Hematopoietic multipotent progenitor cell treated with erythropoietin and hydrocortisone succinate and interleukin-3 and kit ligand, for 6 days (in vitro differentiated cells): ENCODE results near the gene RASGRF2.

Experiments
- DNase-seq: peaks from one replicate; pipeline ENCODE4 v3.0.0-alpha.2; 2015

Gene RASGRF2

DNA sequence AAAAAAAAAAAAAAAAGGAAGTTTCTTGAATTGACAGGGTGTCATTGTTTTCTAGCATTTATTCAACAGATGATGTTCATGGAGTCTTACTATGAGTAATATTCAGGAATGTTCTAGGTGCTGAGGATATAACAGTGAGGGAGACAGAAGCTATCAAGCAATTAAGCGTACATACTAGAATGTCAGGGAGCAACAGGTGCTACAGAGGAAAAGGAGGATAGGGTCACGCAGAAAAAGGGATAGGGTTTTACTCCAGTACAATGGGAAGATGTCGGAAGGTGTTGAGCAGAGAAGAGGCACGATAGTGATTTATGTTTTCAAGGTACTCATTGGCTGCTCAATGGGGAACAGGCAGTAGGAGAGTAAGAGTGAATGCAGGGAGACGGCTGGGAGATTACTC is 6.6 kb upstream of the RASGRF2 start:
- no peak for DNase-seq

DNA sequence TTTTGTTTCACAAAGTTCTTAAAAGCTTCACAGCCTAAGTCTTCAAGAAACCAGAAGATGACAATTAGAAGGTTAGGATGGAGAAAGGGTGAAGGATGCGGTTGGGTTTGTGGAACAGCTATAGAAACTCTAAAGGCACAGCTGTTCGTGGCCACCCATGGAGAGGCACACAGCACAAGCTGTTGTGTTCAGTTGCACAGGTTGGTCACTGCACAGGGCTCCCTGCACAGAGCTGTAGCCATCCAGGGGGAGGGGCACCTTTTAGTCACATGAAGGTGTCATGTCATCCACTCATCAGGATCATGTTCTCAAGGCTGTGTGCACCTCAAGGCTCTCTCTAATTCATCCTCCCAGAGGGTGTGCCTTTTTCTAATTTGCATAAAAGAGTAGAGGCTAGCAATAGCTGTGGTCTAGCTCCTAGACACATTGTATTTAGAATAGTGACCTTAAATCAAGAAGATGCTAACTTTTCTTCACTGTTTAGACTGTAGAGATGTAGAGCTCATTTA is 5.0 kb upstream of the RASGRF2 start:
- DNase-seq: no peak

DNA sequence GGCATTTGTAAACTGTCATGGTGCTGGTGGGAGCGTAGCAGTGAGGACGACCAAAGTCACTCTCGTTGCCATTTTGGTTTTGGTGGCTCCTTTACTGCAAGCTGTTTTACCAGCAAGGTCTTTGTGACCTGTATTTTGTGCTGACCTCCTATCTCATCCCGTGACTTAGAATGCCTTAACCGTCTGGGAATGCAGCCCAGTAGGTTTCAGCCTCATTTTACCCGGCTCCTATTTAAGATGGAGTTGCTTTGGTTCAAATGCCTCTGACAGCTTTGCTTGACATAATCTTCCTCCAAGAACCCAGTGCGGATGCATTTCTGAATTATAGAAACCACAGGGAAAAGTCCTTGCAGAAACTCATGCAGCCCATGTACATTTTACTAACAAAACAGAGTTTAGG is 3.9 kb upstream of the RASGRF2 start:
- no peak for DNase-seq

DNA sequence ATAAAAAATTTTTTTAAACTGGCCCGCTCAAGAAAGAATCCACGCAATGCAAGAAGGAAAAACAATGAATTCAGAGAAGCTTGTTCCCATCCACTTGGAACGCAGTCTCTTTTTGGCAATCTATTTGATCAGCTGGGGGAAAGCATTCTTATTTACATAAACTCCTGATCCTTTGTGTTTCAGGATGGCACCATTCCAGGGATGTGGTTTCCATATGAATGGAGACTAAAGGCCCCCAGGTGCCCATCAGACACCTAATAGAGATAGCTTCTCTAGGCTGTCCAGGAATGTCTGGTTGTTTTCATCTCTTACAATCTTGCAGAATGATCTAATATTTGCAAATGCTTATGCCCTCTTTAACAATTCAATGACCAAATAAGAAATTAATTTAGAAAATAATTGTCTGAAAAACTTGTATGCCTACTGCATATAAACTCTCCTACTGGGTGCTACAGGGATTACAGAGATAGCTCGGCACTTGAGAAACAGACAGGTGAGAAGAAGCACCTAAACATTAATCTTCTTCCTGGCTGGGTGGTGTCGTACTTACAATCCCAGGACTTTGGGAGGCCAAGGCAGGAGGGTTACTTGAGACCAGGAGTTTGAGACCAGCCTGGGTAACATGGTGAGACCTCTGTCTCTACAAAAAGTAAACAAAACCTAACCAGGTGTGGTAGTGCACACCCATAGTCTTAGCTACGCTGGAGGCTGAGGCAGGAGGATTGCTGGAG is 3.0 kb upstream of the RASGRF2 start:
- DNase-seq: no peak

DNA sequence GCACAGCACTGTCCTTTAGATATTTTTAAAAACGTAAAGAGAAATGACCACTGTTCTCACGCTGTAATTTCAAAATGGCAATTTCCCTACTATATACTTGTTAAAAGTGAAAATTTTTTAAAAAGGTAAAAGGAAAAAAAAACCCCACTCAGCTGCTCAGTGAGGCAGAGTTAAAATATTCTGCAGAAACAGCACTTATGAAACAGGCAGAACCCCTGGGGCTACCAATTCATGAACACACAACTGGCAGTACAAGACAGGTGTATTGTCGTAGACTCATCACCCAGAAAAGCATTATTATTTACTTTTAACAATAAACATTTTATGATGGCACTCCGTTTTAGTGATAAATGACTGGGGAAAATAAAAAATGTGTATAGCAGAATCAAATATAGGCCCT is 1.5 kb upstream of the RASGRF2 start:
- DNase-seq: no peak

DNA sequence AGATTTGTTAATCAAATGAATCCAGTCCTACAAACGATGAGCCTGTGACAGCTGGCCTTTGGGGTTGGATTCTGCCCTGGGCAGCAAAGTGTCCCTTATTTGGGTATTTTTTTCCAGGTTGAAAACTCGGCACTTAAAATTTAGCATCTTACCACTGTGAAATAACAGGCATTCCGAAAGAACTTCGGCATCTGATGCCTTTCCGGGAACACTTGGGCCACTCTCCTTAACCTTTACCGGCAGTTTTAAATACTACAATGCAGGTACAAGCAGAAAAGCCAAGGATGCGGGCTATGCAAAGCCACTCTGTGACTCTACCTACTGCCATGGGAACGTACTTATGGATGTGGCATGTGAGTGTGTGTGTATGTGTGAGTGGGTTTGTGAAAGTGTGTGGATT is 1.0 kb upstream of the RASGRF2 start:
- DNase-seq: no peak

DNA sequence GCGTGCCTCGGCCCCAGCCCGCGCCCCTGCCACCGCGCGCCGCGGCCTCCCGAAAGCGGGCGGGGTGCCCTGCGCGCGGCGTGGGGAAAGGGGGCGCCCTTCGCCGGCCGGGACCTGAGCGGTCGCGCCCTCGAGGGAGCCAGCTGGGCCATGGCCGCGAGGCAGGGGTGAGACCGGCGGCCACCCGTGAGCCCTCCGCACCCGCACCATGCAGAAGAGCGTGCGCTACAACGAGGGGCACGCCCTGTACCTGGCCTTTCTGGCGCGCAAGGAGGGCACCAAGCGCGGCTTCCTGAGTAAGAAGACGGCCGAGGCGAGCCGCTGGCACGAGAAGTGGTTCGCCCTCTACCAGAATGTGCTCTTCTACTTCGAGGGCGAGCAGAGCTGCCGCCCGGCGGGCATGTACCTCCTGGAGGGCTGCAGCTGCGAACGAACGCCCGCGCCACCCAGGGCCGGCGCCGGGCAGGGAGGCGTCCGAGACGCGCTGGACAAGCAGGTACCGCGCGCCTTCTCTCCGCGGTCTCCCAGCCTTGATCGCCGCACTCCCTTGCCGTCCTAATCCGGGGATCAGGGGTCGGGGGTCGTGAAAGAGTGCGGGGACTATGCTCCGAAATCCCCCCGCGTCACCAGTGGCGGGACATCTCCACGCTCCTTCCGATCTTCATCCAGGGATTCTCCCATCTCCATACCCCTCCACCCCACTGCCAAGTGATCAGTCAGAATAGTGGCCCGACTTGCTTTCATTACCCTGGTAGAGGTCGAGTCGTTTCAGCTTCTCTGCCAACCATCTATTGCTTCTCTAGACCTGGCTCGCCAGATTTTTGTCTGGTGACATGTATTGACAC is 590 bp downstream of the RASGRF2 start:
- DNase-seq: peak; percentile 9

DNA sequence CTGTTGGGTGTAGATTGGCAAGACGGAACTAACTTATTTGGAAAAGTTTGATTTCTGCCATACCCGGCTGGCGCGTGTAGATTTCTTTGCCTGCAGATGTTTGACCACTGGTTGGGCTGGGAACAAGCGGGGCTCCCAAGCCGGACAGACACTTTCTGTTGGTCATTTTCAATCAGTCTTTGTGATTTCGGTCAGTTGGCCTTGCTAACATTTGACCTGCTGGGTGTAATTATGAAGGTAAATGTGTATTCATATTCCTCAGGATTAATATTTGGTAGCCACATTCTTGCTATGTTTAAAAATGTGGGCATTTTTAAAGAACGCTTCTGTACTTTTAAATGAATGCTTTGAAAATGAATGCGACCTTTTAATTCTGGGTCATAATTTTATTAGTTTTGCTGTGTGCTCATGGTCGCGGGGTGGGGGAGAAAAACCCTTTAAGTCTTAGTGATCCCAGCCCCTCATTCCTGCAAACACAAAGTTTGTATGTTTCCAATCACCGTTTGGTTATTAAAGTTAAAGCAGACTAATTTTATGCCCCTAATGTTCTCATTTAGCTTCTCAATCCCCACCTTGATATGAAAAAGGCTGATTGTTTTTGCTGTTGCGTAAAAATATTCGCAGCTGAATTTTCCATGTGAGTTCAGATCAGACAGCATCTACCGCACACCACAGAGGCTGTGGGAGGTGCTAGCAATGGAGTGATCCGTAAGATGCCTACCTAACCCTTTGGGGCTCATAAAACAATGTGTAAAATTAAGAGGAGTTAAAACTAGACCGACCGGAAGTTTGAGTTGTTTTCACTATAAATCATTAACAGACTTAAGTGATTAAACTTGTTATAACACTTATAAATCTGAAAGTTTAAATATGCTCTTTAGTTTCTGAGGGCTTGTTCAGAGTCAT is 1.5 kb downstream of the RASGRF2 start:
- no peak for DNase-seq

DNA sequence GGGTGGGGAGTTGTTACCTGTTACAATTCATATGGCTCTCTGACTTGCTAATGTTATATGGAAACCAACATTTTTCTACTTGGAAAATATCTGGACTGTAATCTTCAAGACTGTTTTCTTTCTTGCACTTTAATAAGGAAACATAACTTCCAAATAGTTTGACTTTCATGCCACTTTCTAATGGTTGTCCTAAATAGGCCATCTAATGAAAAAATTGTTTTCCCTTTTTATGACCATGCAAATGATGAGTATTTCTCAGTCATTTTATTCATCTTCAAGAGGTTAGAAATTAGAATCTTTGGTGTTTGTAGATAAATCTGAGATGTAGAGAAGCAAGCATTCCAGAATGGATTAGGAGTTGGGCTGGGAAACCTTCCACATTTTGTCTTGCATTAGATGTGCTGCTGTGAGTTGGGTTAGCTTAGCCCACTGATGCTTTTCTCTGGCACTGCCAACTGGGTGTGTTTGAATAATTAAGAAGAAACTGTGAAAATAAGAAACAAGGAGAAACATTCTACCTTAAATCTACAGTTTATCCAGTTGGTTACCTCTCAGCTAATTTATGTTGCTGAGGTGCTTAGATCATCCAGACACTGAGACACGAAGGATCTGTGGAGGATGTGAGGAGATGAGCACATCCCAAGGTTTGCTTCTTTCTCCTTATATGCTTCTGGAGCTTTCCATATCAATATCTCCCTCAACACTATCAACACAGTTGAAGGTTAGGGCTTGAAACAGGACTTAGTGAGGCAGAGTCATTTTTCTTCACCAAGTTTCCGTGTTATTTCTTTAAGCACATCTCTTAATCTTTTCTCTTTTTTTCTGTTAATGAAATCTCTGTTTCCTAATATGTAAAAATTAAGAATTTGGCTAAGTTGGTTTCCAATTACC is 2.7 kb downstream of the RASGRF2 start:
- DNase-seq: no peak

DNA sequence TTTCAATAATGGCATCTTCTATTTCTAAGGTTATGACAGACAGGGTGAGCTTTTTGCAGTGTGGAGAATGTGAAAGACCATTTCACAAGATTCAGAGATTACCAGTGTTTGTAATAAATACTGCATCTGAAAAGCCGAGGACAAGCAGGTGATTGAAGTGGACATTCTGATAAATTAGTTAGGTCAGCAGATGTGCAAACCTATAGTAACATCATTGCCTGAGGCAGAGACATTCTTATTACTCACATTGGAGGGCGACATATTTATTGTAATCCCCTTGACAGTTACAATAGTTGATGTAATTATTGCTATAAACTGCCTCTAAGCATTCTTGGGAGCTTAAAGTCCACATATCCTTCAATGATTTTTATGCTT is 3.3 kb downstream of the RASGRF2 start:
- no peak for DNase-seq

DNA sequence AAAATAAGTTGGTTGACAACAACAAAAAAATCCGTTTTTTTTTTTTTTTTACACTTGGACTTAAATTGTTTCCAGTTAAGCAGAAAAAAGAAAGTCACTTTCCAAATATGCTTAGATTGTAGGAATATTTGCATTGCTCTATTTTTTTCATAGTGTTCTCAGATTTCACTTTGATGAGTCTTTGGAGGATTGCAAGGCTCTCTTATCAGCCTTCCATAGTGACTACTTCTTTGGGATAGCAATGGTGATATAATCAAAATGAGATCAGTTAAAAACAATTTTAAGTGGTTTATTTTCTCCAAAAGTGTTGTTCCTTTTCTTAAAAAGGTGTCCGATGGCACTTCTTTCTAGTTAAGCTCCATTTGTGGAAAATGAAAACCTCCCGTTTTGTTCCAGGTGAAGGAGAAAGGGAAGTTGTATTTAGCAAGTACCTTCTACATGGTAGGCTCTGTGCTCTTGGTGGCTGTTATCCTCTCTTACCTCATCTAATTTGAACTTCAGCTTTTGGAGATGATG is 3.9 kb downstream of the RASGRF2 start:
- no peak for DNase-seq

DNA sequence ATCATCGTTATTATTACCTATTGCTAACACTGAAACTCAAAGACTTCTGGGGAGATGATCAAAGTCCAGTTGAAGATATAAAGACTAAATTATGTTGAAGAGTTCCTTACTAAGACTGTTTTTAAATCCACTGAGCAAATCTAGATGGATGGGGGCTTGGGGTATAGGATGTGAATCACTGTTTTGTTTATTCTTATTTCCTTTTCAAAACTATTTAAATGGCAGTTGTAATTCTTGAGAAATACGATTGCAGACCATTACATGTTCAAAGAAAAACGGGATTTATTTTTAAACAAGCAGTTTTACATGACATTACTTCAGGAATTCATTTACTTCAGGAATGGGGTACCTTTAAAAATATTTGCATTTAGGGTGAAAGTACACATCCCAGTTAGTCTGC is 4.3 kb downstream of the RASGRF2 start:
- no peak for DNase-seq

DNA sequence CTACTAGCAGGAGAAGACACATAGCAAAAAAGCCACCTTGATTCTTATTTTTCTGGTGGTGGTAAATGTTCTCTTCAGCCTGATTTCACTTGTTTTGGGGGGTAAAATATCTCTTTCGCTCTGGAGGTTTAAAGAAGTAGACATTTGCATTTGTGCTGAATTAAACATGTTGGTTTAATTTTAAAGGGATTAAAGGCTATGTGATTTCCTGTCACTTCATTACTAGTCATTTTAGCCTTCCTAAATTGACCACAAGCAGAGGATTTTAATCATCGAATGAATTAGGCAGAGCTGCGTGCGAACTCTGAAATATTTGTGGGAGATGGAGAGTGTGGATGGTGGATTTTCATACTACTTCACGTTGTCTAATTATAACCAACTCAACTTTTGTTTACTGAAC is 4.8 kb downstream of the RASGRF2 start:
- no peak for DNase-seq

DNA sequence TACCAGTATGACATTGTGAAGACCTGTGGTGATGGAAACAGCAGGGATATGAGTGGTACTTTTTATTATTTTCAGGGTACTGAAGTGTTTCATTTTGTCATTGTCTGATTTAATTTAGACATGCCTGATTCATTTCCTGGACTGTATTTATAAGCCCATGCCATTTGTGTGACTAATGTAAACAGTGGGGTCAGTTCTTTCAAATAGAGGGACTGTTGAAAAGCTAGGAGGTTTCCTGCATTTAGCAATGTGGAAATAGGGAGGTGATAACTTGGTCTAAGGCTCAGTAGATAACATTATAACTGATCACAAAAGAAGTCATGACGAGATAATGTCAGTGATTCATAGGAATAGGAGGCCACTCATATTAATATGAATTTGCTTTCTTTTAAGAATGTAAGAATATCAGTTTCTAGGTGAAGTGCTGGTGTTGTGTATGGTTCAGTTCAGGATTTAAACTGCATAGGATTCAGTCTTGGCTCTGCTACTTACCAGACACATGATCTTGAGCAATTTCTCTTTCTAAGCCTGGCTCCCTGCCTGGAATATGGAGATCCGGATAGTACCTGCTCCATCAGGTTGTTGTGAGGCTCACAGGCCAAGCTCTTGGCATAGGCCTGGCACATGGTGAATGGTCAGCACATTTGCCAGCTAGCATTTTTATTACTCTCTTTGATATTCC is 7.5 kb downstream of the RASGRF2 start:
- DNase-seq: no peak

DNA sequence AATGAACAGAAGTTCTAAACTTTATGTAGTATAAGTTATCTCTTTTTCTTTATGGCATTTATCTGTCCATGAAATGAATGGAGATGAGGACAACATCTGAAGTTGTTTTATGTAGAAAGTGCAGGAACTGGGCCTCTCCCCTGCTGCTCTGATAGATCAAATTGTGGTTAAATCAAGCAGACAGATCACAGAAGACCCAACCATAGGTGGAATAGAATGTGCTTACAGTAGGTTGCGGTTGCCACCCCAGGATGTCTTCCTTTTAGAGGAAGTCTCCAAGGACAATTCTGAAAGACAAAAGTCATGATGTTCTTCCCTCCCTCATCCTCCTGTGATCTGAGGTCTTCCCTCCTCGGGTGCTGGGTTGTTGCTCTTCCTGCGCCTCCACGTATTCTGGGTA is 12.9 kb downstream of the RASGRF2 start:
- DNase-seq: no peak

DNA sequence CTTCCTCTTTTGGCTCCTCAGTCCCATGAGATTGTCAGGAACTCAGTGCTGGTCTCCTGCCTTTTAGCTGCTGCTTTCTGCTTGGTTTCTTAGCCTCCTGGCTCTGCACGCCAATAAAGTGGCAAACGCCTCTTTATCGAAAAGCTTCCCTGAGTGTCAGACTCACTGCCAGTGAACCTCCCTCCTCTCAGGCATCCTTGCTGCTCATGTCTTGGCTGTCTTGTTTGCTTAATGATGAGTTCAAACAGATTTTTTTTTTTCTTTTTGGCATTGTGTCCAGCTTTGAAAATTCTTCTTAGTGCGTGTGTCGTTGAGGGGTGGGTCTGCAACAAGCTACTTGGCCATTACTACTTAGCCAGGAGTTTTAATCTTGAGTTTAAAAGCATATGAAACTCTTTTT is 14.9 kb downstream of the RASGRF2 start:
- no peak for DNase-seq

DNA sequence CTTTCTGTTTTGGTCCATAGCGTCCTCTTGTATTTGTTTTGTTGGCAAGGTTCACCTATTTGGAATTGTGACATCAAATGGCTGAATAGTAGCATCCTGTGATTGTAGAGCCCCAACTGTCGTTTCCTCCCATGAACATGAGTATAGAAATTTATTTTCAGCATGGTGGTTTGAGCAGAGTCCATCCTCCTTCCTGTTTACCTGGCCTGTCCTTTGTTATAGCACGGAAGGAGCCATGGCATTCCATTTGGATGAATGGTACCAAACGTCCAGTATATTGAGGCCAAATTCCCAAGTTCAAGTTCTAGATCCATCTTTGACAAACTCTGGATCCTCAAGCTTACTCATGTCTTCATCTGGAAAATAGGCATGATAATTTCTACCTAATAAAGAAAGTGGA is 16.8 kb downstream of the RASGRF2 start:
- no peak for DNase-seq

DNA sequence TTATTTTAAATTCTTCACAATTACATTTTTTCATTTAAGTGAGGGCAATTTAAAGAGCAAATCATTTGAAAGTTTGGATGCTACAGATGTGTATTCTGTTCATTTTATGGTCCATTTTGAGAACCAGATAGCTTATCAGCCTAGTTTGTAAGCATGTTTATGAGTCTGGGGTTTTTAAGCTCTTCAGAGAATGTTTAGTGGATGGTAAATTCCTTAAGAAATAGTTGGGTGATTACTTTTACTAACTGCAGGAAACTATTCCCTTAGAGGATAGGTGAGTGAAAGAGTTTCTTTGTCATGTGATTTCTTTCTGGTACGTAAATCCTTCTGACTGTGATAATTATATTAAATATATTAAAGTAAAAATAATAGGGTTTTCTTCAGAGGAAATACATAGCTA is 17.6 kb downstream of the RASGRF2 start:
- DNase-seq: no peak

DNA sequence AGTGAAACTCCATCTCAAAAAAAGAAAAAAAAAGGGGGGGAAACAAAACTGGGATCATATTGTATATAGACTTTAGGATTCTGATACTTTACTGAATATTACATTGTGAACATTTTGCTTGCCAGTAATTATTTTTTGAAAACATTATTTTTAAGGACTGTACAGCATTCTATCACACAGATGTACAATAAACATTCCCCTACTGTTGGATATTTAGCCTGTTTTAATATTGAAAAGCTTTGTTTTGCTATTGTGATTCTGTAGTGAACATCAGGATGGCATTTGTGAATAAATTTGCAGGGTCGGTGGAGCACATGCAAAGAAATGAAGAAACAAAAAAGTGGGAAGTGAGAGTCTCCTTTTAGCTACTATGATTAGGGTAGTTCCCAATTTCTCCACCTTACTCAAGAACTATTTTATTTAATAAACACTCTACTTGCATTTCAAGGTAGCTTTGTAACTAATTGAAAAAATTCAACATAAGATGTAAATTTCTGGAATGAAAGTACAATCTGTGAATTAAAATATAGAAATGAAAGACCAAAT is 18.7 kb downstream of the RASGRF2 start:
- no peak for DNase-seq

DNA sequence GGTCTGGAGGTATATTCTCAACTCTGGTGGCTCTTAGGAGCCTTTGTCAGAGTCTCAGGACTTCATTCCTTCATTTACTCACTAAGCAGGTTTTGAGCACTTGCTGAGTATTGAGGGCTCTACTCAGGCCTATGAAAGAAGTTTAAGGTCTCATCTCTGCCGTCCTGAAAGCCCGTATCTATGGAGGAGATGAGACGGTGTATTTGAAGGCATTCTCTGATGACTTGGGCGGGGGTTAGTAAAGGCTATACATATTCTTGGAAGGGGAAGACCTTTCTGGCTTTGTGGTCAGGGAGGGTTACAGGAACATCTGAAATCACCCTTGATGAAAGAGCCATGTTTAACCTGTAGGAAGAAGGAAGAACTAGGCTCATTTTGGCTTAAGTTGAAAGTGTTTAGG is 21.9 kb downstream of the RASGRF2 start:
- DNase-seq: no peak

DNA sequence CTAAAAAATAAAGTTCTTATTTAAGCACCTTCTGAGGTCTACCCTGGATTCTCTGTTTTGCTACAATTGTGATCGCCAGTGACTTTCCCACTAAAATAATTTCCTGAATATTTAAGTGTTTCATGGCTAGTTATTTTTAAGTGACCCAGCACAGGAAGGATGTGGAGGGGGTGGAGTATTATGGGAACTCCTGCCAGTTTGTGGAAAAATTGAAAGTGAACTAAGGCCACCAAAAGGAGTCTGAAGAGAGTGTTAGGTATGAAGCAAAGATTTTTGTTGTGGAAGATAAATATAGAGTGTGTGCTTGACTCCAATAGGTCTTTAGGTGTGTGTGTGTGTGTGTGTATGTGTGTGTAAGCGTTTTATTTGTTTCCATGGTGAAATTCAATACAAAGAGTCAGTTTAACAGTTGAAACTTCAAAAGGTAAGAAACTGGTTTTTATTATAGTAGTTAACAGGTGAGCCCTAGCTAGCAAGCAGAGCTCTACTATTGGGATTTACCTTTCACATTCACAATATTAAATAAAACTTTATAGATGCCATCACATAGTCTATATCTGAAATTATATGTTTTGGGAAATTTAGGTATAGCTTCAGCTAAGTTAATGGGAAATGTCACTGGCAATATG is 25.6 kb downstream of the RASGRF2 start:
- DNase-seq: no peak
